Muscle of leg (tissue), 11 donors: ENCODE results near the gene ZNF692. TPM values are rescaled to one million over a fixed set of nuclear protein-coding genes. Genes with fewer than 3 reads are reported as not detected.

ENCODE experiments used
- DNase-seq: peaks from one replicate; pipeline ENCODE4 v3.0.0; 2013
- H3K27ac ChIP-seq: one replicate; pipeline ENCODE4 v1.5.1; 2013; ENCODE audit warnings: mild to moderate bottlenecking, low read length, control low read depth
- H3K27me3 ChIP-seq: one replicate; pipeline ENCODE4 v1.6.1; 2013; ENCODE audit warnings: low read length; ENCODE audit not compliant: control insufficient read depth, insufficient read depth
- H3K36me3 ChIP-seq: one replicate; pipeline ENCODE4 v1.6.1; 2013; ENCODE audit warnings: low read length; ENCODE audit not compliant: control insufficient read depth, insufficient read depth
- H3K4me1 ChIP-seq: one replicate; pipeline ENCODE4 v1.6.1; 2013; ENCODE audit warnings: low read length; ENCODE audit not compliant: control insufficient read depth, insufficient read depth
- H3K4me3 ChIP-seq: one replicate; pipeline ENCODE4 v1.5.1; 2013; ENCODE audit warnings: low read length, control low read depth
- H3K9me3 ChIP-seq: replicated peaks from 2 replicates; pipeline ENCODE4 v1.6.1; 2013; ENCODE audit warnings: low read depth, low read length; ENCODE audit not compliant: control insufficient read depth
- WGBS: methylation state at CpG from one replicate; pipeline ENCODE4 v1.1.5; 2013; ENCODE audit warnings: missing lambda C conversion rate; ENCODE audit not compliant: insufficient coverage; 5-methylcytosine and 5-hydroxymethylcytosine counted together
- polyA plus RNA-seq, 8 donors: library from polyadenylated mRNA; unstranded; fragments of 120-200 nt; gene quantifications; one replicate each; pipeline versions ENCODE4 v1.2.1 to v1.2.3, GENCODE V29; 2013; ENCODE audit warnings: inconsistent platforms in 1 of 8, low replicate concordance in 1 of 8; ENCODE audit not compliant: insufficient read length in 8 of 8, insufficient read depth in 1 of 8
- total RNA-seq: library from RNA; stranded (reverse); fragments of 120-200 nt; gene quantifications from one replicate; pipeline ENCODE4 v1.2.4, GENCODE V29; 2013

Gene ZNF692
- total and polyA plus RNA-seq, 9 donors = 18.8 to 42.8 (median 32.1) TPM

GRCh38 chr1:248818505-248819374, 40.1 kb downstream of the ZNF692 start:
- peaks cover 10% of the 10 kb centered on the region for H3K4me1 ChIP-seq
- H3K36me3 ChIP-seq = peaks cover 69% of the 10 kb centered on the region
- H3K27ac ChIP-seq = no peak overlapping the region
- 100% methylated on average over 2 of the region's 5 CpGs for WGBS
- H3K27me3 ChIP-seq = no peaks in the 10 kb centered on the region
- no peak overlapping the region for H3K4me3 ChIP-seq
- no peak for DNase-seq
- H3K9me3 ChIP-seq = no peaks in the 10 kb centered on the region

- Histone ChIP-seq H3K4me3 (no peak overlapping the region), H3K27me3 (no peaks in the 10 kb centered on the region), H3K27ac (no peak overlapping the region), H3K9me3 (no peaks in the 10 kb centered on the region), H3K36me3 (peaks cover 71% of the 10 kb centered on the region), H3K4me1 (peaks cover under 1% of the 10 kb centered on the region)
- DNase-seq = no peak
- 80% methylated on average over 2 of the region's 6 CpGs for WGBS
Observed at GRCh38 chr1:248817065-248817464, 41.8 kb downstream of the ZNF692 start.

GRCh38 chr1:248816042-248816851, 42.6 kb downstream of the ZNF692 start:
- no peak overlapping the region for H3K4me3 ChIP-seq
- WGBS = 90% methylated on average over 10 of the region's 13 CpGs
- no peaks in the 10 kb centered on the region for H3K4me1 ChIP-seq

GRCh38 chr1:248815407-248816034, 43.4 kb downstream of the ZNF692 start:
- Histone ChIP-seq H3K4me3 (no peak overlapping the region), H3K27me3 (no peaks in the 10 kb centered on the region), H3K9me3 (no peaks in the 10 kb centered on the region), H3K36me3 (peaks cover 65% of the 10 kb centered on the region), H3K27ac (no peak overlapping the region), H3K4me1 (peaks cover 5% of the 10 kb centered on the region)
- 86% methylated on average over 7 of the region's 10 CpGs for WGBS
- DNase-seq = no peak

More at GRCh38 chr1:248816042-248816851, 42.6 kb downstream of the ZNF692 start:
- no peak overlapping the region for H3K27ac ChIP-seq
- no peaks in the 10 kb centered on the region for H3K27me3 ChIP-seq
- no peaks in the 10 kb centered on the region for H3K9me3 ChIP-seq
- DNase-seq = no peak
- peaks cover 66% of the 10 kb centered on the region for H3K36me3 ChIP-seq

GRCh38 chr1:248814351-248814750, 44.5 kb downstream of the ZNF692 start:
- H3K27me3 ChIP-seq = no peaks in the 10 kb centered on the region
- DNase-seq = no peak
- peaks cover 60% of the 10 kb centered on the region for H3K36me3 ChIP-seq
- H3K4me1 ChIP-seq = peaks cover 7% of the 10 kb centered on the region
- H3K9me3 ChIP-seq = no peaks in the 10 kb centered on the region
- H3K27ac ChIP-seq = no peak overlapping the region
- H3K4me3 ChIP-seq = no peak overlapping the region
- 82% methylated on average over 13 of the region's 16 CpGs for WGBS

GRCh38 chr1:248813546-248813945, 45.3 kb downstream of the ZNF692 start:
- no peak for DNase-seq
- Histone ChIP-seq H3K4me1 (peaks cover 7% of the 10 kb centered on the region), H3K4me3 (no peak overlapping the region), H3K36me3 (peaks cover 54% of the 10 kb centered on the region), H3K27me3 (no peaks in the 10 kb centered on the region), H3K9me3 (no peaks in the 10 kb centered on the region), H3K27ac (no peak overlapping the region)
- 82% methylated on average over 2 of the region's 8 CpGs for WGBS

- Histone ChIP-seq H3K27me3 (no peaks in the 10 kb centered on the region), H3K4me3 (no peak overlapping the region), H3K36me3 (peaks cover 54% of the 10 kb centered on the region), H3K9me3 (no peaks in the 10 kb centered on the region), H3K27ac (no peak overlapping the region), H3K4me1 (peaks cover 7% of the 10 kb centered on the region)
- 96% methylated on average over 21 of the region's 23 CpGs for WGBS
- DNase-seq = no peak
Observed at GRCh38 chr1:248812736-248813425, 46.0 kb downstream of the ZNF692 start.

GRCh38 chr1:248811514-248812490, 47.1 kb downstream of the ZNF692 start:
- peaks cover 50% of the 10 kb centered on the region for H3K36me3 ChIP-seq
- no peaks in the 10 kb centered on the region for H3K27me3 ChIP-seq
- H3K9me3 ChIP-seq = no peaks in the 10 kb centered on the region
- H3K4me3 ChIP-seq = no peak overlapping the region
- H3K4me1 ChIP-seq = peaks cover 7% of the 10 kb centered on the region
- no peak for DNase-seq
- no peak overlapping the region for H3K27ac ChIP-seq
- WGBS = 69% methylated on average over 54 of the region's 57 CpGs
